IPS-NIHi7 (cell line): ENCODE data around the gene FOXN3.
"Not testable (repeated sequence)": the region's sequence is repeated elsewhere in the genome, so short reads cannot be mapped to it uniquely, and the experiment has no call there.

ENCODE experiments used
- DNase-seq: peaks from one replicate; pipeline ENCODE4 v3.0.0; 2012; ENCODE audit warnings: mixed read lengths; ENCODE audit errors: extremely low spot score

The FOXN3 gene

DNA sequence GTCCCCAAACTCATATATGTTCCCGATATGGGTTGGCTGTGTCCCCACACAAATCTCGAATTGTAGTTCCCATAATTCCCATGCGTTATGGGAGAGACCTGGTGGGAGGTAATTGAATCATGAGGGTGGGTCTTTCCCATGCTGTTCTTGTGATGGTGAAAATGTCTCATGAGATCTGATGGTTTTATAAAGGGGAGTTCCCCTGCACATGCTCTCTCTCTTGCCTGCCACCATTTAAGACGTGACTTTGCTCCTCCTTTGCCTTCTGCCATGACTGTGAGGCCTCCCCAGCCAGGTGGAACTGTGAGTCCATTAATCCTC is 166.4 kb downstream of the FOXN3 start:
- not testable (repeated sequence) for DNase-seq

DNA sequence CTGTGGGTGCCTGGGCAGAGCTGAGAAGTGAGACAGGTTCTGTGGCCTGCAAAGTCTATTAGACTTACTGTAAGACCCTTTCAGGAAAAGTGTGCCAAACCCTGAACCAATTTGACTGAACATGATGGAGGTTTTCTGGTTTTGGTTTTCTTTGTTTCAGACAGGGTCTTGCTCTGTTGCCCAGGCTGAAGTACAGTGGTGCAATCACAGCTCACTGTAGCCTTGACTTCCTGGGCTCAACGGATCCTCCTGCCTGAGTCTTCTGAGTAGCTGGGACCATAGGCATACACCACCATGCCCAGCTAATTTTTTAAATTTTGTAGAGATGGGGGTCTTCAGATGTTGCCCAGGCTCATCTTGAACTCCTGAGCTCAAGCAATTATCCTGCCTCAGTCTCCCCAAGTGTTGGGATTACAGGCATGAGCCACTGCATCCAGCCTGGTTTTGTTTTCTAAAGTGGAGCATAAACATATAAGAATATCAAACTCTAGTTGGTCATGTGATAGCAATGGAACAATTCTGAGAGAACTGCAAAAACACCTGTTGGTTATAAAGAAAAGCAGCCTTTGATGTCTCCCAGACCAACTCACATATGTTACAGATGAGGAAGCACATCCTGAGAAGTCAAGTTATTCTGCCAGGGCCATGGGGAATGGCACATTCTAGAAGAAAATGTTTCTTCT is 166.9 kb downstream of the FOXN3 start:
- DNase-seq: no peak

DNA sequence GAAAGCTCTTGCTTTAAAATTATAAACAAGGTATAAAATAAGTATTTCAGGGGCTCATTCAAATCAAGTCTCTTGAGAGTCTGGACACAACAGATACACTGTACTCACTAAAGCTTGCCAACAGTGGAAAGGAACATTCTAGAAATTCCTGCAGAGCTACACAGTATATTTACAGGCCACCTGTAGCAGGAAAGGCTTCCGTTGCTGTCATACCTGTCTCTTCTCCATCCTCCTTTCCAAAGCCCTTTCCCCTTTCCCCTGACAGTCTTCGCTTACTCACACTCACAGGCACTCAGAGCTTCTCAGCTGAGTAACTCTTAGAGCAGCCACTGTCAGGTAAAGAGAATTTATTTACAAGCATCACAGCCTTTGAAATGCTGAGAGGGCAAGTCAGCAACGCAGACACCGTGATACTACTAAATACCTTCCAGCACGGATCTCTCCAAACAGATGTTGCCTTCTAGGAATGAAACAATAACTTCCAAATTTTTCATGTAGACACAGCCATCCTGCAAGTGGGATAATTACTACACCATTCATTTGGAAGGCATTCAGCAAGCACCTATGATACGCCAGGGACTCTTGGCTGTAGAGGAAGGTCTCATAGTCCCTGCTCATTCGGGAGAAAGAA is 167.9 kb downstream of the FOXN3 start:
- DNase-seq: peak; percentile 28

DNA sequence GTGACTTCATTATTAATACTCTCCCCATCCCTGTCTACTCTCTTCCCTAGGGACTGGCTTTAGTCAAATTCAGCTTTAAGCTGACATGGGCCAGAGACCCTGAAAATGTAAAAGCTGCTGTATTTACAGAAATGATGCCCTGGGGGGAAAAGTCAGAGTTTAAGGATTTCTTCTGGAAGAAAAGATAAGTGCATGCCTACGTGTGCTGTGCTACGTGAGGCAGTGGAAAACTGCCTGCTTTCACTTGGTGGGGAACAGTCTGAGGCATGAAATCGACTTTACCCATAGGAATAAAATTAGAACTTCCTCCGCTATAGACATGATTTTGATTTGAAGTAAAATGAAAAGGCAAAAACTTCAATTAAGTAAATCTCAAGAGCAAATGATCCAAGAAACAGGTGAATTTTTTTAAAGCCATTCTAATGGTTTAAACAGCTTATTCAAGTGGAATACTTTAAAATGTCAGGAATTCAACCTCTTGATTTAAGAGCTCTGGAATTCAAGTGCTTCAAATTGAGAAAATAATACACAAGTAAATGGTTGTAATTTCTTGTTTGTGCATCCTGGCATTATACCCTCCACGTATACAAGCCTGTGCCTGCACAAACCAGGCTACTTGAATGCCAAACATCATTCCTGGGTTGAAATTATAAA is 168.5 kb downstream of the FOXN3 start:
- no peak for DNase-seq

DNA sequence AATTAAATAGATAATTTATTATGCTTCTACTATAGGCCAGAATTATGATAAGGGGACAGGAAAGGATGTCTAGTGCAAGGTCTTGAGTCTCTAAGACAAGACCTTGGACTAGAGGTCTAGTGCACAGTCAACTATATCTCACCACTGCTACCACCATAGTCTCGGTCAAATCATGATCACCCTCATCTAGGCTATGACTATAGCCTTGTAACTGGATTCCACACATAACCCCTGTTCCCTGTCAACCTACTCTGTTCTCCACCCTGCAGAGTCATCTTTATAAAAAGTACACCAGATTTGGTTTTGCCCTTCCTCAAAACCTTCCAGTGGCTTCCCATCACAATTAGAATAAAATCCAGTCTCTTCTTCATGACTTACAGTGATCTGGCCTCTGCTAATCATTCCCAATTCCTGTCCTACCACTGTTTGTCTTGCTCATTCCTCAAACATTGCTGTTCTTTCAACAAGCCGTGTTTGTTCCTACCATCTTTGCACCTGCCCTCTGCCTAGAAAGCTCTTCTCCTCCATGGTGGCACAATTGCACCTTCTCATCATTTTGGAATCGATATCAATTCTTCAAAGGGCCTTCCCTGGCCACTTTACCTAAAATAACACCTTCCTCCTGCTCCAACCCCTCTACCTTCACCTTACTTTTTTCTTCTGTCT is 169.4 kb downstream of the FOXN3 start:
- no peak for DNase-seq

DNA sequence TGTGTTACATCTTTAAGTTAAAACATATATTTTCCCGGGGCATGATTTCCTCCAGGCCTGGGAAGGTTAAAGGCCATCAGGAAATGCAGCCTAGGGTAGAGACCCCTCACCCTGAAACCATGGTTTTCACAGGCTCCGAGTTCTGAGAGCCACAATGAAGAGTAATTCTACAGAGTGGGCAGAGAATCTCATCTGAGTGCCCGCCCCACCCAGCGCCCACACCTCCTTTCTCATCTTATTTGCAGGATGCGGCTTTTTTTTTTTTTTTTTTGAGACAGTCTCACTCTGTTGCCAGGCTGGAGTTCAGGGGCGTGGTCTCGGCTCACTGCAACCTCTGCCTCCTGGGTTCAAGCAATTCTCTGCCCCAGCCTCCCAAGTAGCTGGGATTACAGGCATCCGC is 170.7 kb downstream of the FOXN3 start:
- no peak for DNase-seq

DNA sequence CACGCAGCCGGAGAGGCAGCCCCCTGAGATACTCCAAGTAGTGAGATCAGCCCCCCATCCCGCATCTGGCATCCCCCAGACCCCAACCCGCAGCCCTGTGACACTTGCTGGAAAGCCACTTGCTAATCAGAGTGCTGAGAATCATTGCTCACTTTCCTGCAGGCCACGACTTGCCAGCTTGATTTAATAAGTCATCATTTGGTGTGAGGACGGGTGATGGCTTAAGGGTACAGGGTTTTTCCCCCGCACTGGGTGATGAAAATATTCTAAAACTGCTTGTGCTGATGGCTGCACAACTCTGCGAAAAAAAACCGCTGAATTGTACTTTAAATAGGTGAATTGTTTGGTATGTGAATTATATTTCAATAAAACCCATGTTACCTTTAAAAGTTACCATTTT is 171.2 kb downstream of the FOXN3 start:
- no peak for DNase-seq

DNA sequence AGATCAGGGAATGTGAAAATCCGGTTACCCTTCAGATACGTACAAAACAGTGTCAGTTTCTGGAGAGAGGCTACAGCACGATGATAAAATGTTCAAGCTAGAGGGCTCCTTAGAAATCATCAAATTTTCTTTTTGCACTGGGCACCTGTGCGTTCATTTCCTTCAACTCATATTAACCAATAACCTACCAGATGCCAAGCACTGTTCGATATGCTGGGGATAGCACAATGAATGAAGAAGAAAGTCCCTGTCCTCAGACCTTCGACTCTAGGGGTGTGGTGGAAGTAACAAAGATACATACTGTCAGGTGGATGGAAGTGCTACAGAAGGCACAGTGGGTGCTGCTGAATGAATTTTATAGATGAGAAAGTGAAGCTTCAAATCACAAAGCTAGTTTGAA is 172.3 kb downstream of the FOXN3 start:
- DNase-seq: no peak

DNA sequence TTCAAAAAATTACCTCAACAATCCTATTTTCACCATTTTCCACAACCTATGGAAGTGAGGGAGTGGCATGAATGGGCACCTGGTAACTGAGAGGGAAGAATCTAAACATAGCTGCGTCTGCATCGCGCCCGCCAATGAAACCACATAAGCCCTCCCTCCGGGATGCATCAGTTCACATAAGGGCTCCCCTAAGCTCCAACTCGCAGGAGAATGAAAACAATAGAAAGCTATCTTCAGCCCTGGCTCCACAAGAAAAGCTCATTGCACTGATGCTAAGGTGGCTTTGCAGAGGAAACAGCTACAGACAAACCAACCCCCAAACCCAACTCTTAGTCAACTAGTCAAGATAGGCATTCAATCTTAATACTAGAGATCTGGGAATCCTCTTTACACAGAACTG is 173.3 kb downstream of the FOXN3 start:
- no peak for DNase-seq

DNA sequence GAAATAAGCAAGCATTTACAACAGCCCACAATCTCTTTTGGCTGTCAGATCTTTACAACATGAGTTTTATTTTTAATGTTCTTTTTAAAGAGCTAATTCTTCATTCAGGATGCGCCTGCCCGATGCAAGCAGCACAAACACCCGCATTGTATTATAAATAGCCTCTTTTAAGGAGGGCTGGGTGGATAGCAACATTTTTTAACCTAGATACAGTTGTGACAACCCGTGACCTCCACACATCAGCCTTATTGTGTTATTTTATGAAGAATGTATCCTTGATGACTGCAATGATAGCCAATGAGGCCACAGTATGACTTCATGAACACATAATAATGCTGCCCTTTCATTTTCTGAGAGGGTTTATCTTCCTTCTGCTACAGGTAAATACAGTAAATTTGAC is 173.7 kb downstream of the FOXN3 start:
- DNase-seq: no peak

DNA sequence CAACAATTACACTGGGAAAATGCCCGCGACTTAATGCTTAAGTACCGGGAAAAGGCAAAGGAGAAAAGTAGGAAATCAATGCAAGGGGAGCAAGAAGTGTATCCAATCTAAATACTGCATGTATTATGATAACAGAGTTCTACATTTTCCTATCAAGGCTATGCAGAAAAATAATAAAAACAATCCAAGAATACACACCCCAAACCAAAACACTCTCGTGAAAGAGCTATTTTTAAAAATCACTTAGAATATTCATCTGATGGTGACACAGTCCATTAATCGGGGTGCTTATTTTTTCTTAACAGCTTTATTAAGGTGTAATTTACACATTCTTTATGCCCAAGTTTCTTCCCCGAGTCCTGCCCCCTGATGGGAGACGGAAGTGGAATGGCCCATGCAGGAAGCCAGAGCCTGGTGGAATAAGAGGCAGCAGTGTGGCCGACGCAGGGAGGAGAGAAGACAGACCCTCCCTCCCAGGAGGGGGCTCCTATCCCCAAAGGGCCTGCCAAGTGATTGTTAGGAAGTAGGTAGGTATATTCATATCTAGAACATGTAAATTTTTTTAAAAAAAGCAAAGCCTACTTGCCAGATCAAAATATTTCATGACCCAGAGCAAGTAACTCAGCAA is 174.3 kb downstream of the FOXN3 start:
- DNase-seq: no peak

DNA sequence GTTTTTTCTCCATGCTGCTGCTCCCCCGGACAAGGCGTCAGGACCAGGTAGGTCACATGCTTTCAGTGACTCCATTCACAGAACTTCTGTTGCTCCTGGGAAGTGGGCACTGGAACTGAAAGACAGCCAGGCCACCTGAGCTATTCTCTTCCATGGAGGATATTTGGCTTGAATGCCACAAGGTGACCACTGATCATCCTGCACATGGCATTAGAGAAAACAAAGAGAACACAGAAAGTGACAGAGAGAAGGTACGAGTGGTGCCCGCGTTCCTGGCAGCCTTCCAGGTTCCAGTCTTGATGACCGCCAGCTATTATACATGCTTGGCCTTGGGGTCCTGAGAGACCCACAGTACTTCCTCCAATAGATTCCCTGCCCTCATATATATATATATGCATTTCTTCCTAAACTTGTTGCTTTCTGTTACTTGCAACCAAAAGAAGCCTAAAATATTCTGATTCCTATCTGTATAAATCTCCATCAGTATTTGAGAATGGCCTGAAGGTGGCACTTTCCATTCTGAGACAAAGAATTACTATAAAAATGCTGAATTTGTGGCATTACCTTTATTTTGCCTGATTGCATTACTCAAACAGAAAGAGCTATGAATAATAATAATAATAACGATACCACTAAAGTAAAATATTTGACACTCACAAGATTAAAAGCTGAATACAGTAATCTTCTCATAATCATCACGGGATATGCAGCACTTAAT is 174.9 kb downstream of the FOXN3 start:
- DNase-seq: no peak

DNA sequence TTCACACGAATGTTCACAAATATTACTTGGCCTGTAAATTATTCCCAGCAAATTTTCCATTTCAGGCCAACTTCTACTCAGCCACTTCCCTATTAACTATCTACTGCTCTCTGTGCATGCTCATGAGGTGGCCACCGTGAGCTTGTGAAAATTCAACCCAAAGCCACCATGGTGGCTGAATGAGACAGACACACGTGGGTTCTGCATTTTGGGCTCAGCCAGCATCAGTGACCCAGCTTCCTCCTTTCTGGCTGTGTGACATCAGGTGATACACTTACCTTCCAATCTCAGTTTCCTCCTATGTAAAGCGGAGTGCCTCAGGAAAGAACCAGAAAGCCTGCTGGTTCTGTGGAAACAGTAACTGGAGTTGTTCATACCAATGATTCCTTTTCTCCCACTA is 175.8 kb downstream of the FOXN3 start:
- DNase-seq: no peak

DNA sequence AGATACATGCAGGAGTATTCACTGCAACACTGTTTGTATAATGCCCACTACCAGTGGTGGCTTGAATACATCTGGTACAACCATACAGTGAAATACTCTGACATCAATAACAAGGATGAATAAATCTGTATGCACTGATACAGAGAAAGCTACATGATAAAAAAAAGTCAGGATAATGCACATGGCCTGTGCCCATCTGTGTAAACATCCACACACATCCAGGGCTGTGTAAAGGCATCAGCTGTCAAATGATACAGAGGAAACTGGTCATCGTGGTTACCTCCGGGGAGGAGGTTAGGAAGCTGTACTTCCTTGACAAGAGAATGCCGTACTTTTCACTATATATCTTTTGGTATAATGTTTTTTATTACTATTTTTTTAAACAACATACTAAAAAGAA is 176.6 kb downstream of the FOXN3 start:
- DNase-seq: no peak

DNA sequence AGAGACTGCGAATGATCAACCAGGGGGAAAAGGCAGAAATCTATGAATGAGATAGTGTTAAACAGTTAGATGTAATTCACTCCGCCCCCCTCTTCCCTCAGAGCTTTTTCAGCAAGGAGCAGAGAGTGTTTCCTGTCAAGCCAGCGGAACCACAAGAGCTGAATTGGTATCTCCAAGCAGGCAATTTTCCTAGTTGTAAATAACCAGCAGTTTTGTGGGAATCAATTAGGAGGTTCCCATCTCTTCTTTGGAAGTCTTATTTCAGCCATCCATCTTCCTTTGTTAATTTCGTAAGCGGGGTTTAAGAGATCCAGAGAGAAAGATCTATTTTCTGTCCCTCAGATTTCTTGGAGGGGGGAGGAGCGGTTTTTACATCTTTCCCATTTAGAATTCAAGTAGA is 178.0 kb downstream of the FOXN3 start:
- DNase-seq: no peak

DNA sequence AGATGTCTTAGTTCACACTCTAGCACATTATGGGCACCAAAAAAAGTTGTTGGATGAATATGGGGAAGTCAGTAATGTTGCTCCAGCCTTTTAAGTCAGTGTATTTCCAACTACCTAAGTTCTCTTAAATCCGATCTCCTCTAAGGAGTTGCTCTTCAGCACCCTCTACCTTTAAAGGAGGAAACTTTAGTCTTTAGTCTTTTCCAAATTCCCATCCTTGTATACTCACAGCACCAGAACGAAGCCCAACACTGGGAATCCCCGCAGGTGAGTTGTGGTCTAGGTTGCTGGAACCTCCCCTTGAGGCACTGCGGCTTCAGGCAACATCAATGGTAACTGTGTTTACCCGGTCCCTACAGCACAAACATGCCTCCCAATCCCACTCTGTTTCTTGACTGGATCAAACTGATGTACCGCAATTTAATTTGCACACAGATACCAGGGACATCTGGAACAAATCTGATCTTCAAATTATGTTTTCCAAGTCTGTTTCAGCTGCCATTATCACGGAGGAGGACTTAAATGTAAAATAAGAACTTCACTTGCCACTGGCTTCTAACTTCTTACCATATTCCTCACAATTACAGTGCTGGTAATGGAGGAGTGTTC is 179.0 kb downstream of the FOXN3 start:
- peak; percentile 52 for DNase-seq

DNA sequence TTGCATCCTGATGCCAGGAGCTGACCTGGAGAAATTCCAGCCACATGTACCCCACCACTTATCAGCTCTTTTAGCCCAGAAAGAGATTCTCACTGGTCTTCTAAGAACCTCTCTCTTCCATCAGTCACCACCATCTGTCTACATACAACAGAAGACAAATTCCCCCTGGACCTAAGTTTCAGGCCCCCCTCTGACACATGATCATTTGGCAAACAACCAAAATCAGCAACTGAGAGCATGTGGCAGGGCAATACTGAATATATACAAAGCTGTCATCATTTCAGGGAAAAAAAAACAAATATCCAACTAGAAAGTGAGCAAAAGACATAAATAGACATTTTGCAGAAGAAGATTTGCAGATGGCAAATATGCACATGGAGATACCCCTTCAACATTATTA is 180.2 kb downstream of the FOXN3 start:
- DNase-seq: no peak

DNA sequence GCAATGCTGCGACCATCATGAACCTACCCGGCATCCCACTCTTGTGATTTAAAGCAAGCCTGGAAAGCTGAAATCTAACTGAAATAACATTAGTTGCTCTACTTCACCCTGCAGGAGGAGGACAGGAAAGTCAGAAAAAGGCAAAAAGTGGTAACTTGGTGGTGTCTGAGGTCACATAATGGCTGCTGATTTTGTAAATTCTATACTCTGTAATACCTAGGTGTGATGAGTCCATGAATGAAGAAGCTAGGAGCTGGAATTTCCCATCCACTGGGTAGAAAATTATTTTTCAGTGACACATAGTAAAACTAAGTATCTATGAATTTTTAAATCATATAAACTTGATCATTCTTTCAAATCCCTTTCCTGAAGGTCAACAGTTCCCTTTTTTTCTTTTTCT is 183.8 kb downstream of the FOXN3 start:
- no peak for DNase-seq

DNA sequence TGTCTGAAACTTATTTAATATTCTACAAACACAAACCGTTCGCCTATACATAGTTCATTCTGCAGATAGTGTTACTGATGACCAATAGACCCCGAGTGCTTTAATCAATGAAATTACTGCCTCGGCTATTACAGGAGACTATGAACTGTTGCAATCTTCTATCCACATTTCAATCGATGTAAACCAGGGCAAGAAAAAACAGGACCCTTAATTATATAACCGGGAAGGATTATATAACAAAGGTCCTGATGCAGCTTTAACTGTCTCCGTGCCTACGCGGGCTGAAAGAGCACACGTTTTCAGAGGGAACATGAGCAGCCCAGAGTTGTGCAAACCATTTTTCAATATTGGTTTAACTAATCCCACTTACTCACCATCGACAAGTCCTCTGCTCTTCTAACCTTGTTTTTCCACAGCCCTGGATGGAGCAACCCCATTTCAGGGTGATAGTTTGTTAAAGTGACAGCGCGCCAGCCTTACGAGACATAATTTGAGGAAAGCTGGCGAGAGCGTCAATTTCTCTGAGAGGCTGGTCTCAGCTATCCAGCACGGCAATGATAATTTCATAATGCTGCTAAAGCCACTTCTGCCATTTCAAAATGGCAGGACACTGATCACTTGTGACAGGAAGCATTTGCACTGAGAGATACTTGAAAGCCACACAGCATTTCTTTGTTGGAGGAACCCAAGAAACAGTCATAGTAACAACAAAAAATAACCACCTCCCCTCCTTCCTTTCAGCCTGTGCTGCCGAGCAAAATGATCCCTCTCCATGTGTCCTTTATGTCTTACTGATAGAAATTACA is 184.6 kb downstream of the FOXN3 start:
- no peak for DNase-seq

DNA sequence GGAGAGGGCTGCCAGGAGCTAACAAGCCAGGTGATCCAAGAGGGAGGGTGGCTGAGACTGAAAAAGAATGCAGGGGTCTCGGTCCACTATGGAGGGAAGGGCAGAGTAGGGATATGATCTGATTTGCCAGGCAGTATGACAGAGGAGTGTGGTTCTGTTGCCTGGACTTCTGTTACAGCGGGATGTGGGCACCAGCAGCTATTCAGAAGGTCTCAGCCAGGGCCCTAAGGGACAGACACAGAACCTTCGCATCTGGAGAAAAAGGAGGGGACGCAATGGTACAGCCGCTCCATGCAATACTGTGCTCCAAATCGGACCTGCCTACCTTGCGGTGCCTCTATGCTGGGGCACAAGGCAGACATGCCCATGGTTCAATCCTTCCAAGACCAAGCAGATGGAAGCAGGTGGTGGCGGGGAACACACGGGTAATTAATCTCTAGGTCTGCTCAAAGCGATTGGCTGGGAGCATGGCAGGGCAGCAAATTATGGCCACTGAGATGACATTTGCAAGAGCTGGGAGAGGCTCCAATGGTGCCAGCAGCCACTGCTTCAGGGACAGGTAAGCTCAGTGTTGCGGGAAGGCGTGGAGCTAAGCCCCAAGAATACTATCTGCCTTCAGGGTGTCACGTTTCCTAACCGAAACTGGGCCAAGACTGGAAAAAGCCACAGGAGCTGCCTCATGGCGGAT is 185.5 kb downstream of the FOXN3 start:
- no peak for DNase-seq
